IMR-90 (cell line): ENCODE data around the gene SECTM1. TPM values are rescaled to one million over a fixed set of nuclear protein-coding genes. Genes with fewer than 3 reads are reported as not detected.

Experiments used
- ATAC-seq: fragments of 200-7000 bp; cut with Tn5 transposase; 2 replicates; pipeline ENCODE4 v1.9.1; 2020; ENCODE audit warnings: low read depth, mild to moderate bottlenecking, moderate library complexity
- BruUV-seq: library from RNA; stranded (reverse); fragments of 400-500 nt; replicated peaks from 2 replicates; lab custom pipeline; 2021; lab: Mats Ljungman, UMichigan
- CTCF ChIA-PET: fragments of 300-600 bp; formaldehyde crosslinking; extraction: SDS; loops from one replicate; lab custom pipeline; 2021; ENCODE audit warnings: antibody characterized with exemption; lab: Yijun Ruan, JAX
- POLR2A ChIA-PET: fragments of 300-600 bp; sonication (Branson Sonifier 250); formaldehyde crosslinking; loops from one replicate; lab custom pipeline; 2022; ENCODE audit warnings: antibody characterized with exemption; ENCODE audit not compliant: unreplicated experiment; lab: Charles Lee
- DNase-seq: peaks from one replicate; pipeline ENCODE4 v3.0.0; 2013
- H2AFZ ChIP-seq: replicated peaks from 2 replicates; pipeline ENCODE3; 2013; ENCODE audit warnings: low read length, mild to moderate bottlenecking; ENCODE audit not compliant: poor library complexity
- H2AK5ac ChIP-seq: 2 replicates; pipeline ENCODE4 v1.6.1; 2013; ENCODE audit warnings: low read depth, low read length, inconsistent platforms
- H2AK9ac ChIP-seq: replicated peaks from 2 replicates; pipeline ENCODE3; 2013; ENCODE audit warnings: mild to moderate bottlenecking, low read depth, low read length, moderate library complexity; ENCODE audit not compliant: poor library complexity
- H2BK120ac ChIP-seq: 2 replicates; pipeline ENCODE4 v1.6.1; 2013; ENCODE audit warnings: low read depth, low read length, inconsistent platforms
- H2BK15ac ChIP-seq: 3 replicates; pipeline ENCODE4 v1.6.1; 2013; ENCODE audit warnings: low read depth, low read length, inconsistent platforms
- H2BK20ac ChIP-seq: 2 replicates; pipeline ENCODE4 v1.6.1; 2013; ENCODE audit warnings: low read depth, mild to moderate bottlenecking, inconsistent platforms, low read length, moderate library complexity
- H2BK5ac ChIP-seq: 2 replicates; pipeline ENCODE4 v1.6.1; 2013; ENCODE audit warnings: mild to moderate bottlenecking, low read depth, low read length, inconsistent platforms; ENCODE audit not compliant: poor library complexity, severe bottlenecking
- H3K14ac ChIP-seq: replicated peaks from 2 replicates; pipeline ENCODE4 v1.6.1; 2013; ENCODE audit warnings: low read depth, low read length, inconsistent platforms
- H3K18ac ChIP-seq: 2 replicates; pipeline ENCODE4 v1.6.1; 2013; ENCODE audit warnings: low read depth, low read length, control low read depth
- H3K23ac ChIP-seq: 2 replicates; pipeline ENCODE4 v1.6.1; 2013; ENCODE audit warnings: low read depth, low read length, inconsistent platforms
- H3K27ac ChIP-seq: 2 replicates; pipeline ENCODE4 v1.5.1; 2013; ENCODE audit warnings: mild to moderate bottlenecking, control low read depth, low read length; ENCODE audit not compliant: insufficient read depth
- H3K27me3 ChIP-seq: 2 replicates; pipeline ENCODE4 v1.6.1; 2013; ENCODE audit warnings: low read length; ENCODE audit not compliant: control insufficient read depth, insufficient read depth
- H3K36me3 ChIP-seq: 2 replicates; pipeline ENCODE4 v1.6.1; 2013; ENCODE audit warnings: low read length, mixed read lengths; ENCODE audit not compliant: control insufficient read depth, insufficient read depth
- H3K4ac ChIP-seq: 2 replicates; pipeline ENCODE4 v1.6.1; 2013; ENCODE audit warnings: low read depth, low read length, inconsistent platforms
- H3K4me1 ChIP-seq: 2 replicates; pipeline ENCODE4 v1.6.1; 2013; ENCODE audit warnings: low read length, mixed read lengths; ENCODE audit not compliant: control insufficient read depth, insufficient read depth
- H3K4me2 ChIP-seq: 2 replicates; pipeline ENCODE4 v1.6.1; 2013; ENCODE audit warnings: low read depth, mild to moderate bottlenecking, control low read depth, low read length, moderate library complexity
- H3K4me3 ChIP-seq: 2 replicates; pipeline ENCODE4 v1.5.1; 2013; ENCODE audit warnings: low read depth, mild to moderate bottlenecking, control low read depth, low read length, moderate library complexity; ENCODE audit not compliant: insufficient read depth
- H3K56ac ChIP-seq: 2 replicates; pipeline ENCODE4 v1.6.1; 2013; ENCODE audit warnings: low read length, inconsistent platforms; ENCODE audit not compliant: insufficient read depth; ENCODE audit errors: extremely low read depth
- H3K79me1 ChIP-seq, 2 experiments: 2 replicates each; pipeline ENCODE4 v1.6.1; 2013; ENCODE audit warnings: low read length in 2 of 2, inconsistent platforms in 1 of 2, low read depth in 1 of 2
- H3K9ac ChIP-seq: 2 replicates; pipeline ENCODE4 v1.6.1; 2013; ENCODE audit warnings: low read depth, low read length, control low read depth
- H3K9me1 ChIP-seq: 2 replicates; pipeline ENCODE4 v1.6.1; 2013; ENCODE audit warnings: low read length, inconsistent platforms; ENCODE audit not compliant: insufficient read depth
- H3K9me3 ChIP-seq: 2 replicates; pipeline ENCODE4 v1.6.1; 2013; ENCODE audit warnings: low read length; ENCODE audit not compliant: control insufficient read depth, insufficient read depth
- H4K20me1 ChIP-seq: 2 replicates; pipeline ENCODE4 v1.6.1; 2013; ENCODE audit warnings: low read length, inconsistent platforms; ENCODE audit not compliant: insufficient read depth
- H4K5ac ChIP-seq: 2 replicates; pipeline ENCODE4 v1.6.1; 2013; ENCODE audit warnings: mild to moderate bottlenecking, low read depth, low read length, control low read depth
- H4K8ac ChIP-seq, 2 experiments: 2 replicates each; pipeline ENCODE4 v1.6.1; 2013; ENCODE audit warnings: low read depth in 2 of 2, low read length in 2 of 2, control low read depth in 1 of 2, inconsistent platforms in 1 of 2
- H4K91ac ChIP-seq: 2 replicates; pipeline ENCODE4 v1.6.1; 2013; ENCODE audit warnings: low read depth, low read length, inconsistent platforms; ENCODE audit not compliant: insufficient read depth
- BHLHE40 ChIP-seq: fragments of 150-350 bp; IDR thresholded peaks from 2 replicates; pipeline ENCODE4 v1.6.1; 2016; ENCODE audit warnings: mild to moderate bottlenecking, low read depth, low read length
- CHD1 ChIP-seq: IDR thresholded peaks from 2 replicates; pipeline ENCODE4 v1.6.1; 2012; ENCODE audit warnings: low read depth, low read length, improper control_type of control experiment
- CTCF ChIP-seq: conservative IDR thresholded peaks from 2 replicates; pipeline ENCODE4 v1.5.1; 2012; ENCODE audit warnings: mild to moderate bottlenecking, low read depth, low read length, improper control_type of control experiment
- ELK1 ChIP-seq: fragments of 150-350 bp; IDR thresholded peaks from 2 replicates; pipeline ENCODE4 v1.6.1; 2016; ENCODE audit warnings: low read depth, mild to moderate bottlenecking, low read length, moderate library complexity, borderline replicate concordance
- FOS ChIP-seq: fragments of 150-350 bp; IDR thresholded peaks from 2 replicates; pipeline ENCODE4 v1.6.1; 2016; ENCODE audit warnings: low read depth, low read length
- MAFK ChIP-seq: IDR thresholded peaks from 2 replicates; pipeline ENCODE4 v1.6.1; 2012; ENCODE audit warnings: low read depth, low read length, improper control_type of control experiment
- MAZ ChIP-seq: IDR thresholded peaks from 2 replicates; pipeline ENCODE4 v1.6.1; 2012; ENCODE audit warnings: low read depth, mild to moderate bottlenecking, low read length, improper control_type of control experiment, moderate library complexity, borderline replicate concordance
- MXI1 ChIP-seq: IDR thresholded peaks from 2 replicates; pipeline ENCODE4 v1.6.1; 2012; ENCODE audit warnings: low read depth, mild to moderate bottlenecking, low read length, moderate library complexity, borderline replicate concordance
- NFE2L2 ChIP-seq: fragments of 150-350 bp; IDR thresholded peaks from 2 replicates; pipeline ENCODE4 v1.6.1; 2016; ENCODE audit warnings: low read depth, mild to moderate bottlenecking, low read length
- POLR2A ChIP-seq: IDR thresholded peaks from 2 replicates; pipeline ENCODE4 v1.6.1; 2012; ENCODE audit warnings: mild to moderate bottlenecking, low read depth, low read length
- RAD21 ChIP-seq: IDR thresholded peaks from 2 replicates; pipeline ENCODE4 v1.6.1; 2012; ENCODE audit warnings: low read length, improper control_type of control experiment
- SMC3 ChIP-seq: fragments of 150-350 bp; IDR thresholded peaks from 2 replicates; pipeline ENCODE4 v1.6.1; 2016; ENCODE audit warnings: low read depth, mild to moderate bottlenecking, antibody characterized with exemption, low read length, moderate library complexity
- USF2 ChIP-seq: fragments of 150-350 bp; IDR thresholded peaks from 2 replicates; pipeline ENCODE4 v1.6.1; 2017; ENCODE audit warnings: mild to moderate bottlenecking, antibody characterized with exemption, low read length, low read depth
- WGBS, 2 experiments: methylation state at CpG; one replicate each; pipeline versions ENCODE4 v1.1.5 to v1.1.7; 2013; ENCODE audit warnings: missing lambda C conversion rate in 2 of 2; ENCODE audit not compliant: insufficient read length in 1 of 2; ENCODE audit errors: extremely low coverage in 2 of 2; 5-methylcytosine and 5-hydroxymethylcytosine counted together
- dilution Hi-C: fragments of 300-500 bp; cut with HindIII; formaldehyde crosslinking; loops from one replicate; pipeline ENCODE4 v1.14.3; 2018; ENCODE audit warnings: low sequenced_read_pairs; ENCODE audit not compliant: unreplicated experiment
- in situ Hi-C: fragments of 300-500 bp; cut with MboI; formaldehyde crosslinking; loops from 3 replicates; pipeline ENCODE4 v1.14.3; 2019; ENCODE audit warnings: low sequenced_read_pairs, inconsistent platforms, mixed read lengths
- intact Hi-C: fragments of 100-400 bp; cut with micrococcal nuclease; formaldehyde crosslinking; loops from 2 replicates; pipeline ENCODE4 v1.10.0; 2022
- polyA plus RNA-seq, 3 experiments: library from polyadenylated mRNA; depleted of rRNA; stranded (reverse); fragments of >200 nt; gene quantifications; 2 replicates each; pipeline ENCODE4 v1.2.3, GENCODE V29; 2012; ENCODE audit warnings: low replicate concordance in 1 of 3
- total RNA-seq: library from RNA; depleted of rRNA; stranded (reverse); fragments of >200 nt; gene quantifications from 2 replicates; pipeline ENCODE4 v1.2.3, GENCODE V29; 2012

SECTM1 gene
- total and polyA plus RNA-seq, 2 of the 4 experiments (the other 2 are of a cell fraction): 2.3 to 4.4 TPM

GRCh38 chr17:82320956-82321927, 12.3 kb downstream of the SECTM1 start:
- Histone ChIP-seq H3K9me3 (no peaks in the 10 kb centered on the region), H3K23ac (no peak overlapping the region), H2BK20ac (no peak overlapping the region), H3K4me1 (no peaks in the 10 kb centered on the region), H3K4me2 (peak overlapping the region; percentile 47; the same call in 1 of the 2 replicates), H3K27ac (no peak overlapping the region), H3K4ac (no peak overlapping the region), H3K79me1 (no peaks in the 10 kb centered on the region), H4K20me1 (no peaks in the 10 kb centered on the region; the same call in 1 of the 2 replicates), H2BK15ac (no peak overlapping the region), H3K36me3 (no peaks in the 10 kb centered on the region), H3K9ac (no peak overlapping the region), H3K9me1 (peaks cover 7% of the 10 kb centered on the region; the same call in 1 of the 2 replicates), H2AFZ (peak overlapping the region; percentile 35), H4K5ac (no peak overlapping the region), H2AK9ac (no peak overlapping the region), H3K14ac (no peak overlapping the region), H3K18ac (no peak overlapping the region), H2BK120ac (no peak overlapping the region), H2AK5ac (no peak overlapping the region), H2BK5ac (no peak overlapping the region), H4K91ac (no peak overlapping the region), H3K4me3 (no peak overlapping the region), H4K8ac (no peak overlapping the region), H3K27me3 (peaks cover 10% of the 10 kb centered on the region; the same call in 1 of the 2 replicates), H3K56ac (no peak overlapping the region)
- ChIA-PET CTCF (interaction anchor here (0.7 kb wide), 1 partner anchor 15 kb away, joined by 3 read pairs; no protein-coding TSS in a partner anchor), POLR2A (no interaction called here)
- intact Hi-C loops: loop anchor here (5.0 to 10.0 kb wide), 3 partner anchors 54 to 286 kb away; partner anchors contain the start of genes DCXR and RAC3
- peak; percentile 80 for ATAC-seq
- dilution Hi-C loops: no loop called here
- no peak for DNase-seq
- in situ Hi-C loops: no loop called here
- 61% methylated on average over 17 of the region's 65 CpGs; no CpG with 5 or more reads in 1 of the 2 experiments for WGBS, 2 experiments
- no TSS peak for BruUV-seq
- no peak for TF ChIP-seq CHD1
- TF ChIP-seq USF2: no peak
- no peak for TF ChIP-seq MXI1
- peak; percentile 59 for TF ChIP-seq SMC3
- TF ChIP-seq BHLHE40: no peak
- TF ChIP-seq RAD21: peak; percentile 70
- TF ChIP-seq POLR2A: no peak
- no peak for TF ChIP-seq ELK1
- TF ChIP-seq MAZ: peak; percentile 57; the same call in 1 of the 2 replicates
- peak; percentile 66 for TF ChIP-seq CTCF
- TF ChIP-seq FOS: no peak
- TF ChIP-seq NFE2L2: no peak
- TF ChIP-seq MAFK: no peak
